SU-DHL-6 (cell line): ENCODE data around the gene SYNCRIP.

Experiments
- EZH2phosphoT487 ChIP-seq: fragments of 200-600 bp; sonication (generic), shearing (Covaris generic); conservative IDR thresholded peaks from 2 replicates; pipeline ENCODE4 v1.6.1; 2018; ENCODE audit warnings: mild to moderate bottlenecking, antibody characterized with exemption, low read length, moderate library complexity, mixed read lengths
- TF ChIP-seq, protein P1 (sequence below): fragments of 200-600 bp; sonication (generic); IDR thresholded peaks from one replicate; pipeline ENCODE4 v1.5.1; 2017; ENCODE audit warnings: antibody characterized with exemption, mild to moderate bottlenecking, low read length, moderate library complexity; ENCODE audit not compliant: insufficient read depth, poor library complexity, severe bottlenecking

GRCh38 chr6:85644279-85644762 is 1.6 kb upstream of the SYNCRIP start:
- TF ChIP-seq, protein P1, sequence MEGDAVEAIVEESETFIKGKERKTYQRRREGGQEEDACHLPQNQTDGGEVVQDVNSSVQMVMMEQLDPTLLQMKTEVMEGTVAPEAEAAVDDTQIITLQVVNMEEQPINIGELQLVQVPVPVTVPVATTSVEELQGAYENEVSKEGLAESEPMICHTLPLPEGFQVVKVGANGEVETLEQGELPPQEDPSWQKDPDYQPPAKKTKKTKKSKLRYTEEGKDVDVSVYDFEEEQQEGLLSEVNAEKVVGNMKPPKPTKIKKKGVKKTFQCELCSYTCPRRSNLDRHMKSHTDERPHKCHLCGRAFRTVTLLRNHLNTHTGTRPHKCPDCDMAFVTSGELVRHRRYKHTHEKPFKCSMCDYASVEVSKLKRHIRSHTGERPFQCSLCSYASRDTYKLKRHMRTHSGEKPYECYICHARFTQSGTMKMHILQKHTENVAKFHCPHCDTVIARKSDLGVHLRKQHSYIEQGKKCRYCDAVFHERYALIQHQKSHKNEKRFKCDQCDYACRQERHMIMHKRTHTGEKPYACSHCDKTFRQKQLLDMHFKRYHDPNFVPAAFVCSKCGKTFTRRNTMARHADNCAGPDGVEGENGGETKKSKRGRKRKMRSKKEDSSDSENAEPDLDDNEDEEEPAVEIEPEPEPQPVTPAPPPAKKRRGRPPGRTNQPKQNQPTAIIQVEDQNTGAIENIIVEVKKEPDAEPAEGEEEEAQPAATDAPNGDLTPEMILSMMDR, result no peak
- TF ChIP-seq EZH2phosphoT487, result no peak
